Dedifferentiated amniotic fluid mesenchymal stem cell (primary cell): ENCODE results near the gene EEA1.

Experiments used
- DNase-seq: peaks from one replicate; pipeline ENCODE4 v3.0.0-alpha.2; 2016; ENCODE audit errors: extremely low spot score

The EEA1 gene

GRCh38 chr12:92938638-92939037 is 9.5 kb upstream of the EEA1 start:
- no peak for DNase-seq

GRCh38 chr12:92938018-92938417 is 8.9 kb upstream of the EEA1 start:
- no peak for DNase-seq

- no peak for DNase-seq
Observed at GRCh38 chr12:92933606-92934005, 4.5 kb upstream of the EEA1 start.

- DNase-seq, result no peak
Observed at GRCh38 chr12:92930421-92930820, 1.3 kb upstream of the EEA1 start.

- no peak for DNase-seq
Observed at GRCh38 chr12:92929983-92930382, 888 bp upstream of the EEA1 start.

GRCh38 chr12:92928421-92928961 is 604 bp downstream of the EEA1 start:
- no peak for DNase-seq

- DNase-seq, result peak; percentile 78
Observed at GRCh38 chr12:92927436-92928281, 1.4 kb downstream of the EEA1 start.

GRCh38 chr12:92927055-92927435 is 2.0 kb downstream of the EEA1 start:
- DNase-seq, result peak; percentile 68

GRCh38 chr12:92926549-92926948 is 2.5 kb downstream of the EEA1 start:
- DNase-seq, result no peak

- DNase-seq, result no peak
Observed at GRCh38 chr12:92921877-92922276, 7.2 kb downstream of the EEA1 start.

- DNase-seq, result no peak
Observed at GRCh38 chr12:92915365-92915764, 13.7 kb downstream of the EEA1 start.

- no peak for DNase-seq
Observed at GRCh38 chr12:92914170-92914569, 14.9 kb downstream of the EEA1 start.

- DNase-seq, result no peak
Observed at GRCh38 chr12:92912672-92913071, 16.4 kb downstream of the EEA1 start.

- no peak for DNase-seq
Observed at GRCh38 chr12:92912052-92912451, 17.0 kb downstream of the EEA1 start.

GRCh38 chr12:92911339-92911738 is 17.8 kb downstream of the EEA1 start:
- DNase-seq, result no peak

GRCh38 chr12:92908108-92908507 is 21.0 kb downstream of the EEA1 start:
- DNase-seq, result no peak

- DNase-seq, result no peak
Observed at GRCh38 chr12:92905811-92906554, 23.1 kb downstream of the EEA1 start.

- no peak for DNase-seq
Observed at GRCh38 chr12:92905258-92905810, 23.8 kb downstream of the EEA1 start.

- no peak for DNase-seq
Observed at GRCh38 chr12:92900941-92901340, 28.2 kb downstream of the EEA1 start.

GRCh38 chr12:92899386-92900001 is 29.6 kb downstream of the EEA1 start:
- DNase-seq, result peak; percentile 98

- DNase-seq, result no peak
Observed at GRCh38 chr12:92898755-92899154, 30.3 kb downstream of the EEA1 start.

GRCh38 chr12:92897844-92898243 is 31.3 kb downstream of the EEA1 start:
- DNase-seq, result no peak
